Stimulated activated CD8-positive, alpha-beta memory T cell treated with anti-CD3 and anti-CD28 coated beads, Interleukin-2, amount 100 ng/mL, for 48 hours (primary cell): Measurements from ENCODE around the gene ARHGEF35.
"Not testable (repeated sequence)": the region's sequence is repeated elsewhere in the genome, so short reads cannot be mapped to it uniquely, and the experiment has no call there.

Source experiments
- DNase-seq, 2 donors: peaks; one replicate each; pipeline ENCODE4 v3.0.0-alpha.2; 2020; ENCODE audit warnings: low read depth in 2 of 2

ARHGEF35 gene

GRCh38 chr7:144195212-144195872 lies at the start of gene ARHGEF35:
TSS of gene ARHGEF35 (minus strand) at chr7:144195833. CDS start at chr7:144188383, 7,450 bp downstream.
- not testable (repeated sequence) for DNase-seq

GRCh38 chr7:144245372-144245771 lies 49.7 kb upstream of the ARHGEF35 start:
- not testable (repeated sequence) for DNase-seq

DNA sequence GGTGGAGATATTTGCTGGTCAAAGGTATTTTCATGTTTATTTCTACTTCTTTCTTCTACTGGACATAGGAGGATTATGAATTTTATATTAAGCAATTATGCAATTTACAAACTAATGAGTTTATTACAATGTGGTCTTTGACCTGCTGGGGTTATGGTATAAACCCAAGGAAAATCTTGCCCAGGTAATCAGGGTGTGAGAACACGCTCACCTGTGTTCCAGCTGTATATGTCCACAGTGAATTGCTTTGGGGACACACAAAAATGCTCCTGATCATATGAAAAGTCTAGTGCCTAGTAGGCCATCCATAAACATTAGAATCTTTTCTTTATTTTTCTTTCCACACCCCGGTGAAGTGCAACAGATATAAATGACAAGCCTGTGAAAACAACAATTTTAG lies 43.7 kb upstream of the ARHGEF35 start, which contains the start of gene OR2A42:
TSS of gene OR2A42 (minus strand) at position 241 of the 400 bp plus-strand sequence. CDS start 6,762 bp downstream, outside the sequence.
- DNase-seq, result not testable (repeated sequence)

DNA sequence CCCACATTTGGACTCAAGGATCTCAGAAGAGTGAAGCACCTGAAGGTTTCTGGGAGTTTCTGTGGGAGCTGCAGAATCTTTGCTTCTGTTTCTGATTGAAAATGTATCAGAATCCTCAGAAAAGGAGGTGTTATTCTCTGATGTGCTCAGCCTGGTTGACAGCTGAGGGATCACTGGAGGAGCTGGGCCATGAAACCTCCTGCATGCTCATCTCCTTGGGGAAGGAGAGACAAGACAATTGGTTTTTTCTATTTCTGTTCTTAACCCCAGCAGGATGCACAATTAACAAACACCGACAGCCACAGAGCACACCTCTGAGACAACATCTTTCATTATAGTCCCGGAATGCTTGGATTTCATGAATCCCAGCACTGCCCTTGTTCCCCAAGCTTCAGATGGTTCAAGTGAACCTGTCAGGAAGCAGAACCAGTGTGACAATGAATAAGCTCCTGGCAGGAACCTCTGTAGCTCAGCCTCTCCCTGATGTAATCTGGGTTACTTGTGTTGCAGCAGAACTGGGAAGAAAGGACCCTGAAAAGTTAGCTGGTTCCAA lies 43.0 kb upstream of the ARHGEF35 start:
- not testable (repeated sequence) for DNase-seq

- DNase-seq, result not testable (repeated sequence)
These were observed 37.4 kb upstream of the ARHGEF35 start for GRCh38 chr7:144233039-144233438.

DNA sequence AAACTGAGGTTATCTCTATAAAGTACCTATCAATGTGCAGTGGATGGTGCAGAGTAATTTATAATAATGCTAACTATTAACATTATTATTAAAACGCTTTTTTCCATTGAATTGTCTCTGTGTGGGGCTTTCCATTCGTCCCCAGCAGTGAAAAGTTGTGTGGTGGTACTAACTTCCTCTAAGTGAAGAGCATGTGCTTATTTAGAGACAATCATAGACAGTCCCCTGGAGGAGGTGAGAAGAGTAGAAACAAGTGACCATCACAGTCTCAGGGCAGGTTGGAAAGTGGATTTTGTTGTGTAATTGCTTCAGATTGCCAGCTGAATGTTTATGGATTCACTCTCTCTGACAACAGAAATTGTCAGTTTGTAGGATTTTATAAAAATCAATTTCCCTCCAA lies 35.4 kb upstream of the ARHGEF35 start:
- DNase-seq, result not testable (repeated sequence)

DNA sequence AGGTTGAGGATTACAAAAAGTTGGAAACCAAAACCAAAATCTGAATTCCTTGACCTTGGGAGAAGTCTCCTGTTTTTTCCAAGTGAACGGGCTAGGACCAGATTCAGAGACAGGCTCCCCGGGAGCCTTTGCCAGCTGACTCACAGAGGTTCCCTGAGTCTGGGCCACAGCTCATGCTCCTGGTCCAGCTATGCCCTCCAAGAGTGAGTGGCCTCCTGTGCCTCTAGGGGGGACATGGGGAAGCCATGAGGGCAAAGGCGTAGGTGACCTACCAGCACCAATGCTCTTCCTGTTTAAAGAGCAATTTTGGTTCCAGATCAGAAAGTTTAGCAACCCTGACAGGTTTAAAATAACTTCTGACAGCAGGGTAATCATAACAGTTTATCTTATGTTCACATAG lies 33.2 kb upstream of the ARHGEF35 start:
- DNase-seq, result not testable (repeated sequence)

GRCh38 chr7:144226866-144227265 lies 31.2 kb upstream of the ARHGEF35 start:
- not testable (repeated sequence) for DNase-seq

DNA sequence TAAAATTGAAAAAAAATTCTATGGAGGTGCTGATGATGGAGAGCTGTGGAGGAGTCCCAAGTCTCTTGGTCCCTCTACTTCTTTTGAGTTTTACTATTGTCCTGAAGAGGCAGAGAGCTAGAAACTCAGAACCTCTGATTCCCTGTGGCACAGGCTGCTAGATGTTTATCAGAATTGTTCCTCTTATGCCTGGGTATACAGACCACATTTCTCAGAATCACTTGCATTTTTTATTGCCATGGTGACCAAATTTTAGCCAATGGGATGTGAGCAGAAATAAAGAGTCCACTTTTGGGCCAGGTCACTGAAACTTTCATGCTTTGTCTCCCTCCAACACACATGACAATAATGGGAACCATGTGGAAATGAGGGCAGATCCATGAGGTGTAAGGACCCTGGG lies 28.0 kb upstream of the ARHGEF35 start:
- not testable (repeated sequence) for DNase-seq

- DNase-seq, result not testable (repeated sequence)
These were observed 24.9 kb upstream of the ARHGEF35 start for GRCh38 chr7:144220531-144220930.

DNA sequence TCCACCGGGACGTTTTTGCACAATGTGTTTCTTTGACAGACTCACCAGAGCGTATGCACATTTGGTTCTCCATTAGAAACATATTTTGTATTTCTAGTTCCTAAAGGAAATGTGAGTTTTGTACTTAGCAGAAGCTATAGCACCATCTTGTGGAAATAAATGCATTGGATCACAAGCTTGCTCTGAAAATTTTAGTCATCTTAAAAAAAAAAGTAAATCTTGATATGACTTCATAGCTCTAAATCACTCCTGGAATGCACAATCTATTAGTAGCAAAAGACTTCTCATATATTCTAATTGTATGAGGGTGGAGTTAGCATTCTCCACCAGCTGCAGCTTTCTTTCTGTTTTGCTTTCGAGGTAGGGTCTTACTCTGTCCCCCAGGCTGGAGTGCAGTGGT lies 23.5 kb upstream of the ARHGEF35 start:
- not testable (repeated sequence) for DNase-seq

DNA sequence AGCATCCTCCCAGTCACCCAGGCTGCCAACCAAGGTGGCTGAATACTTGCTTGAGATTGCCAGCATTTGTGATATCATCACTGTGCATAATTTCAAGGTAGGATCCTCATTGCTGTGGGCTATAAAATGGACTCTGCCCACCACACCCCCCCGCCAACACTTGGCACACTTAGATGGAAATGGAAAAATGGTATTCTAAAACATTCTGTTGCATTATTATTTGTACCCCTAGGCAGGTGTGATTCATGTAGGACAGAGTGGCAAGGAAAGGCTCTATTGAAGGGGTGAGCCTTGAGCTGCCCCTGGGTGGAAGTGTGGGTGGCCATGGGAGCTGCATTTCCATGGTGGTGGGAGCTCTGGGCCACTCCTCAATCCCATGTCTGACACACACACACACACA lies 22.9 kb upstream of the ARHGEF35 start:
- not testable (repeated sequence) for DNase-seq

DNA sequence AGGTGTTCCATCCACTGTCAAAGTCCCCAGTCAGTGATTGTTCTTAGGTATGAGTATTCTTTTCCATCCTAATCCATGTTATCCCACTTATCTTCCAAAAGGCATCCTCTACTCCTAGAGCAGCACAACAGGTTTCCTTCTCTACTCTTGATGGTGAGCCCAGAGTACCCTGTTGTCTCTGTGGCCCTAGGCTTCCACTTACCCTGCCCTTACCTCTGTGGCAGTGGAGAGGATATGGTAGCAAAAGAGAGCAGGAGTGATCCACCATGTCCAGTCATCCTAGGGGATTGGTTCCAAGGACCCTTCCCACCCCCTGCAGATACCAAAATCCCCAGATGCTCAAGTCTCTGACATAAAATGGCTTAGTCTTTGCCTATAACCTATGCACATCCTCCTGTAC lies 21.6 kb upstream of the ARHGEF35 start:
- not testable (repeated sequence) for DNase-seq

GRCh38 chr7:144205306-144205705 lies 9.7 kb upstream of the ARHGEF35 start:
- not testable (repeated sequence) for DNase-seq

DNA sequence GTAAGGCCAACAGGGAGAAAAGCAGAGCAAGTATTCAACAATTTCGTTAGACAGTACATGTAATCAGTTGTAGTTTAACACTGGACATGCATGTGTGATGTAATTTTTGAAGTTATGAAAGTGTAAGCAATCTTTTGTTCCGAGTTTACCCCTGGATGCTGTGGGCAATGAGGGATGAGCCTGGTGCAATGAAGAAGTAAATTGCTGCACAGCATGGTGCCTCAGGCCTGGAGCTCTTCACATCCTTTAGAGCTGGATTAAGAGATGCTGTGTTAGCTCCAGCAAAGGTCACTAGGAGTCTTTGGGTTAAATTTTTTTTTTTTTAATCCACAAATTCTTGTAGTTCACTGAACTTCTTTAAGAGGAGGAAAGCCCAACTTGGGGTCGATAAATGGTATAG lies 7.5 kb upstream of the ARHGEF35 start:
- not testable (repeated sequence) for DNase-seq

DNA sequence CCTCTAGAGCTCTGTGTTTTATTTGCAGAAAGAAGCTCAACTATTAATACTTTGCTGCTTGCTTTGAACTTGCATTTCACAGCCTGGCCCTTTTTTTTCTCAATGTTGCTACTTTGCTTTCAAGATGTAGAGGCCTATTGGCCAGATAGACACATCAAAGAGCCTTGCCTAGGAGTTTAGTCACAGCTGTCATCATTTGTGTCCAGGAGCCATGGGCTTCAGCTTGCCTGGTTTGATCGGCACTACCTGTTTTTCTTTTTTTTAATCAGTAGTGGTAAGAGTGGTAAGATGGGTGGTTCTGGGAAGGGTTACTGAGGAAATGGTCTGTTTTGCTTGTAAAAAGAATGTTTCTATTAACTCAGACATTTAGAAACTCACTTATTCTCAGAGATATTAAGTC lies 6.3 kb upstream of the ARHGEF35 start:
- not testable (repeated sequence) for DNase-seq

GRCh38 chr7:144198934-144199333 lies 3.3 kb upstream of the ARHGEF35 start:
- not testable (repeated sequence) for DNase-seq

- DNase-seq, result not testable (repeated sequence)
These were observed 1.2 kb downstream of the ARHGEF35 start for GRCh38 chr7:144194453-144194852.

DNA sequence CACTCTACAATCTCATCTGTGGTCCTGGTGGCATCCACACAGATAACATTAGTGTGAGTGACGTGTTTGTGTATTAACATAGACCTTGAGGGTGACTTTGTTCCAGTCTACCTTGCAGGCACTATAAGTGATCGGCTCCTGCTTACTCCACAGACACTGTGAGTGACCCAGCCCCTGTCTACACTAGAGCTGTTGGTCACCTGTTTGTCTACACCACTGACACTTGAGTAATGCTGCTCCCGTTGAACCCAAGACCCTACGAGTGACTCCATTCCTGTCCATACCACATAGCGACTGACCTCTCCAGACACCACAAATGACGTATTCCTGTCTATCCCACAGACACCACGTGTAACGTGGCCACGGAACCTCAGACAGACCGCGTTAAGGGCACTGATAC lies 1.9 kb downstream of the ARHGEF35 start:
- not testable (repeated sequence) for DNase-seq

GRCh38 chr7:144188578-144189171 lies 7.0 kb downstream of the ARHGEF35 start:
- DNase-seq, result not testable (repeated sequence)

DNA sequence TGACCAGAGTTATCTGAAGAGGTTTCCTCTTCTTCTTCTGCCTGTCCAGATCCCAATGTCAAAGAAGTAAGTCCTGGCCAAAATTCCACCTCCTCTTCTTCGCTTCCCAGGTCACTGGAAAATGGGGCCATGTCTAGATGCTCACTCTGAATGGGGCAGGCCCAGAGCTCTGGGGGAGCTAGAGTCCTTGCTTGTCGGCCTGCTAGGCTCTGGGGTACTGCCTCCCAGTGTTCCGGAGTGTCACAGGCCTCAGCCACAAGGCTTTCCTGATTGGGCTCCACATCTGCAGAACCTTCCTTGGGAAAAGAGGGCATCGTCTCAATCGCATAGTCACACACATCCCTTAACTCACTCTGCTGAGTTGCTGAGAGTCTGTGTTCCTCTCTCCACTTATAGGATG lies 7.8 kb downstream of the ARHGEF35 start:
- not testable (repeated sequence) for DNase-seq

GRCh38 chr7:144183166-144183565 lies 12.5 kb downstream of the ARHGEF35 start, which contains the start of gene CTAGE4:
TSS of gene CTAGE4 (plus strand) at chr7:144183466. CDS start at chr7:144183504, 38 bp downstream.
- not testable (repeated sequence) for DNase-seq

DNA sequence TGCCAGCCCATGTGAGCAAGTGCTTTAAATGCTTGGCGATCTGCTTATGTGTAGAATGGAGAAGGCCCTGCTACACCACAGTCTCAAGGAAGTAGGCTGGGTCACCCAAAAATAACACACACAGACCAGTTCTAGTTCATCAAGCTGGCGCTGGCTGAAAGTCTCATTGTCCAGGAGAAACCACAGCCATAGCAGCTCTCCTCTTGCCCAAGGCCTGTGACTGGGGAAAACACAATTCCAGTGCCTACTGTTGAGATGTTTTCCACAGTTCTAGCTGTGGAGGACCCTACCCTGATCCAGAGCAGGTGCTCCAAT lies 16.5 kb downstream of the ARHGEF35 start:
- not testable (repeated sequence) for DNase-seq
